GM12878 (cell line): ENCODE results near the gene NAV3. TPM values are rescaled to one million over a fixed set of nuclear protein-coding genes. Genes with fewer than 3 reads are reported as not detected.

Experiments used
- ATAC-seq: fragments of 200-7000 bp; cut with Tn5 transposase; 3 replicates; pipeline ENCODE4 v1.9.1; 2020; ENCODE audit warnings: mild to moderate bottlenecking, moderate library complexity
- BruUV-seq: library from RNA; stranded (reverse); fragments of 400-500 nt; replicated peaks from 2 replicates; lab custom pipeline; 2021; lab: Mats Ljungman, UMichigan
- CTCF ChIA-PET: fragments of 300-600 bp; sonication (Branson Sonifier 250); formaldehyde crosslinking; extraction: SDS; loops from one replicate; lab custom pipeline; 2021; ENCODE audit warnings: inconsistent platforms; lab: Yijun Ruan, JAX
- POLR2A ChIA-PET: fragments of 350-600 bp; formaldehyde crosslinking; extraction: SDS; loops from one replicate; lab custom pipeline; 2021; ENCODE audit warnings: inconsistent platforms; lab: Charles Lee
- RAD21 ChIA-PET: fragments of 300-600 bp; sonication (Branson Sonifier 250); formaldehyde crosslinking; loops from one replicate; lab custom pipeline; 2023; ENCODE audit warnings: antibody characterized with exemption; ENCODE audit not compliant: unreplicated experiment; lab: Charles Lee
- SMC1A ChIA-PET: fragments of 300-600 bp; sonication (Branson Sonifier 250); formaldehyde crosslinking; loops from one replicate; lab custom pipeline; 2023; ENCODE audit not compliant: unreplicated experiment, uncharacterized antibody; lab: Charles Lee
- DNase-seq: peaks from one replicate; pipeline ENCODE4 v3.0.0-alpha.2; 2011; ENCODE audit warnings: low read depth, low spot score
- FAIRE-seq: peaks from 3 replicates; lab custom pipeline; 2011; peaks lifted over from hg19 to GRCh38; lab: Jason Lieb, UNC
- H2AFZ ChIP-seq: 2 replicates; pipeline ENCODE4 v1.6.0; 2011; ENCODE audit warnings: low read depth, low read length, control low read depth; ENCODE audit not compliant: control insufficient read depth
- H3K27ac ChIP-seq: 2 replicates; pipeline ENCODE4 v1.5.1; 2011; ENCODE audit warnings: control low read depth; ENCODE audit not compliant: control insufficient read depth, insufficient read depth
- H3K27me3 ChIP-seq, 2 experiments: replicated peaks in 1 of 2; 2 replicates each; pipeline versions ENCODE4 v1.6.0 to v1.6.1; 2011; ENCODE audit warnings: low read length in 1 of 2; ENCODE audit not compliant: control insufficient read depth in 2 of 2, insufficient read depth in 2 of 2
- H3K36me3 ChIP-seq, 2 experiments: 2 replicates each; pipeline ENCODE4 v1.5.1; 2011; ENCODE audit warnings: low read length in 1 of 2; ENCODE audit not compliant: control insufficient read depth in 2 of 2, insufficient read depth in 2 of 2
- H3K4me1 ChIP-seq: 2 replicates; pipeline ENCODE4 v1.6.1; 2011; ENCODE audit warnings: mild to moderate bottlenecking, low read length, moderate library complexity, mixed read lengths; ENCODE audit not compliant: control insufficient read depth, insufficient read depth
- H3K4me2 ChIP-seq: 2 replicates; pipeline ENCODE4 v1.6.0; 2011; ENCODE audit warnings: control low read depth; ENCODE audit not compliant: control insufficient read depth, insufficient read depth
- H3K4me3 ChIP-seq: fragments of 200-600 bp; sonication (generic); 2 replicates; pipeline ENCODE4 v1.5.1; 2016
- H3K79me2 ChIP-seq: 2 replicates; pipeline ENCODE4 v1.6.0; 2011; ENCODE audit warnings: low read length; ENCODE audit not compliant: control insufficient read depth, insufficient read depth
- H3K9ac ChIP-seq: 2 replicates; pipeline ENCODE4 v1.8.0; 2011; ENCODE audit warnings: low read length, control low read depth, mixed read lengths; ENCODE audit not compliant: control insufficient read depth, insufficient read depth
- H3K9me3 ChIP-seq: replicated peaks from 3 replicates; pipeline ENCODE4 v1.5.1; 2011; ENCODE audit warnings: mild to moderate bottlenecking, low read length; ENCODE audit not compliant: control insufficient read depth, insufficient read depth
- H4K20me1 ChIP-seq: 2 replicates; pipeline ENCODE4 v1.6.0; 2011; ENCODE audit not compliant: control insufficient read depth, insufficient read depth
- CREB1 ChIP-seq: IDR thresholded peaks from 2 replicates; pipeline ENCODE4 v1.6.1; 2012; ENCODE audit warnings: low read depth, mild to moderate bottlenecking, inconsistent platforms
- ETV6 ChIP-seq, 2 experiments: fragments of 450-650 bp in 1 of 2; IDR thresholded peaks in 1 of 2; conservative IDR thresholded peaks in 1 of 2; 2 replicates each; pipeline ENCODE4 v1.6.1; 2014; ENCODE audit warnings: antibody characterized with exemption in 1 of 2, borderline replicate concordance in 1 of 2, low read depth in 1 of 2, mild to moderate bottlenecking in 1 of 2, moderate library complexity in 1 of 2
- NR2C1 ChIP-seq: fragments of 450-650 bp; IDR thresholded peaks from 2 replicates; pipeline ENCODE4 v1.6.1; 2017; ENCODE audit warnings: antibody characterized with exemption, mild to moderate bottlenecking, moderate library complexity
- PML ChIP-seq: IDR thresholded peaks from 2 replicates; pipeline ENCODE4 v1.6.1; 2012; ENCODE audit warnings: low read length, inconsistent platforms
- POU2F2 ChIP-seq: IDR thresholded peaks from 3 replicates; pipeline ENCODE4 v1.6.1; 2011; ENCODE audit warnings: low read depth, mild to moderate bottlenecking, low read length, borderline replicate concordance
- RBBP5 ChIP-seq: fragments of 200-600 bp; sonication (generic); conservative IDR thresholded peaks from 2 replicates; pipeline ENCODE4 v1.6.1; 2016
- RELA ChIP-seq: fragments of 450-650 bp; IDR thresholded peaks from 2 replicates; pipeline ENCODE4 v1.8.0; 2014; ENCODE audit warnings: borderline replicate concordance; ENCODE audit not compliant: partially characterized antibody
- SRF ChIP-seq, 2 experiments: IDR thresholded peaks; 2 replicates each; pipeline ENCODE4 v1.6.1; 2011; ENCODE audit warnings: low read depth in 2 of 2, low read length in 2 of 2, mild to moderate bottlenecking in 1 of 2, moderate library complexity in 1 of 2
- USF2 ChIP-seq: IDR thresholded peaks from 2 replicates; pipeline ENCODE4 v1.6.1; 2011; ENCODE audit warnings: low read depth, low read length, improper control_type of control experiment, borderline replicate concordance
- ZBED1 ChIP-seq: IDR thresholded peaks from 2 replicates; pipeline ENCODE4 v1.6.1; 2016; ENCODE audit warnings: borderline replicate concordance
- ZZZ3 ChIP-seq: IDR thresholded peaks from 2 replicates; pipeline ENCODE4 v1.6.1; 2011; ENCODE audit warnings: low read depth; ENCODE audit not compliant: control insufficient read depth, insufficient read length
- in situ Hi-C: fragments of 300-500 bp; cut with MboI; formaldehyde crosslinking; loops from 9 replicates; pipeline ENCODE4 v1.14.3; 2018; ENCODE audit warnings: mixed read lengths
- intact Hi-C: fragments of 100-400 bp; cut with micrococcal nuclease; formaldehyde crosslinking; loops from one replicate; pipeline ENCODE4 v1.14.2; 2022; ENCODE audit not compliant: unreplicated experiment
- polyA plus RNA-seq, 11 experiments: library from polyadenylated mRNA; depleted of rRNA in 4 of 11; unstranded in 6 of 11; stranded (reverse) in 5 of 11; fragments of >200 nt; fragmentation: Nextera tagmentation in 4 of 11; fragmentation: Illumina TruSeq in 1 of 11; extraction: Ambion mirVana in 4 of 11; extraction: Trizol in 1 of 11; gene quantifications; 1 replicate in 1 of 11; 2 replicates in 10 of 11; pipeline versions ENCODE4 v1.2.1 to v1.2.3, GENCODE V29; 2011 to 2016; ENCODE audit warnings: inconsistent platforms in 2 of 11, missing spikeins in 2 of 11, low read depth in 1 of 11
- total RNA-seq, 4 experiments: library from RNA; depleted of rRNA in 3 of 4; stranded (reverse); fragments of >200 nt in 3 of 4; fragmentation: Illumina TruSeq in 1 of 4; extraction: Trizol in 1 of 4; gene quantifications; 2 replicates each; pipeline versions ENCODE4 v1.2.1 to v1.2.3, GENCODE V29; 2013 to 2021
- TF ChIP-seq, protein P1 (sequence below): IDR thresholded peaks from 2 replicates; pipeline ENCODE4 v1.6.1; 2011; ENCODE audit warnings: borderline replicate concordance, low read depth, mild to moderate bottlenecking, moderate library complexity, mixed read lengths, low read length; ENCODE audit not compliant: insufficient read depth; ENCODE audit errors: extremely low read length

Gene NAV3
- total and polyA plus RNA-seq, 10 of the 15 experiments (the other 5 are each of a cell fraction or from before 2014, with no cell fraction given) = 0.05 to 0.51 (median 0.22) TPM; not detected in 1

- H3K27me3 ChIP-seq = no peaks in the 10 kb centered on the region
- H3K4me1 ChIP-seq = no peaks in the 10 kb centered on the region
- H2AFZ ChIP-seq = no peak overlapping the region
- no peaks in the 10 kb centered on the region for H3K9me3 ChIP-seq
- no peaks in the 10 kb centered on the region for H3K36me3 ChIP-seq
- ChIA-PET RAD21 (no interaction called here), SMC1A (interaction anchor here (0.9 kb wide), 1 partner anchor 9 kb away, joined by 3 read pairs; no protein-coding TSS in a partner anchor), POLR2A (no interaction called here), CTCF (interaction anchor here (1.3 kb wide), 1 partner anchor 14 kb away, joined by 4 read pairs; no protein-coding TSS in a partner anchor)
- no peak overlapping the region for H3K4me3 ChIP-seq
- no peak overlapping the region for H3K9ac ChIP-seq
- H3K4me2 ChIP-seq = no peak overlapping the region
- FAIRE-seq = no peak
- intact Hi-C loops = no loop called here
- no peak for DNase-seq
- in situ Hi-C loops = no loop called here
- BruUV-seq = no TSS peak
- ATAC-seq = no peak
- no peak for TF ChIP-seq USF2
- TF ChIP-seq, protein P1, sequence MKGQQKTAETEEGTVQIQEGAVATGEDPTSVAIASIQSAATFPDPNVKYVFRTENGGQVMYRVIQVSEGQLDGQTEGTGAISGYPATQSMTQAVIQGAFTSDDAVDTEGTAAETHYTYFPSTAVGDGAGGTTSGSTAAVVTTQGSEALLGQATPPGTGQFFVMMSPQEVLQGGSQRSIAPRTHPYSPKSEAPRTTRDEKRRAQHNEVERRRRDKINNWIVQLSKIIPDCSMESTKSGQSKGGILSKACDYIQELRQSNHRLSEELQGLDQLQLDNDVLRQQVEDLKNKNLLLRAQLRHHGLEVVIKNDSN = no peak
- no peak for TF ChIP-seq ZZZ3
- no peak for TF ChIP-seq CREB1
- TF ChIP-seq POU2F2 = no peak
- TF ChIP-seq SRF (IDR thresholded peaks at IDR 0.05; ENCODE audit: low read depth in 2 of 2, low read length in 2 of 2) = no peak
- no peak for TF ChIP-seq RBBP5
- no peak for TF ChIP-seq RELA
- no peak for TF ChIP-seq PML
- TF ChIP-seq ZBED1 = no peak
- no peak for TF ChIP-seq ETV6 (conservative IDR thresholded peaks at IDR 0.05 in 1 of 2, IDR thresholded peaks at IDR 0.05 in 1 of 2; ENCODE audit: borderline replicate concordance in 1 of 2, low read depth in 1 of 2)
- TF ChIP-seq NR2C1 = no peak
- no peaks in the 10 kb centered on the region for H4K20me1 ChIP-seq
- no peak overlapping the region for H3K27ac ChIP-seq
- H3K79me2 ChIP-seq = no peaks in the 10 kb centered on the region
Measured at GRCh38 chr12:77983859-77984258, 153.2 kb downstream of the NAV3 start.
